RWPE2 (cell line): Measurements from ENCODE around the gene EIF4E1B.

Experiments used
- ATAC-seq: fragments of 200-7000 bp; cut with Tn5 transposase; 3 replicates; pipeline ENCODE4 v1.9.1; 2021; ENCODE audit warnings: low read depth
- DNase-seq: peaks from one replicate; pipeline ENCODE4 v3.0.0-alpha.2; 2020; ENCODE audit warnings: low spot score
- H3K27ac ChIP-seq: fragments of 450-650 bp; 2 replicates; pipeline ENCODE4 v1.5.1; 2017; ENCODE audit warnings: mild to moderate bottlenecking; ENCODE audit not compliant: poor library complexity, severe bottlenecking
- H3K27me3 ChIP-seq: fragments of 250-450 bp; sonication (Bioruptor Pico); 2 replicates; pipeline ENCODE4 v1.5.1; 2021; ENCODE audit warnings: mild to moderate bottlenecking, moderate library complexity; ENCODE audit not compliant: insufficient read depth, poor library complexity, severe bottlenecking
- H3K36me3 ChIP-seq: fragments of 250-450 bp; sonication (Bioruptor Pico); 2 replicates; pipeline ENCODE4 v1.5.1; 2020; ENCODE audit warnings: low read depth, mild to moderate bottlenecking, moderate library complexity
- H3K4me1 ChIP-seq: fragments of 250-450 bp; sonication (Bioruptor Pico); 2 replicates; pipeline ENCODE4 v1.5.1; 2021; ENCODE audit warnings: mild to moderate bottlenecking, moderate library complexity; ENCODE audit not compliant: insufficient read depth, poor library complexity, severe bottlenecking
- H3K4me3 ChIP-seq: fragments of 250-450 bp; sonication (Bioruptor Pico); 2 replicates; pipeline ENCODE4 v1.5.1; 2021; ENCODE audit warnings: mild to moderate bottlenecking, moderate library complexity; ENCODE audit not compliant: severe bottlenecking
- H3K9me3 ChIP-seq: fragments of 250-450 bp; sonication (Bioruptor Pico); 2 replicates; pipeline ENCODE4 v1.5.1; 2021; ENCODE audit warnings: mild to moderate bottlenecking, moderate library complexity; ENCODE audit not compliant: severe bottlenecking
- CTCF ChIP-seq: fragments of 450-650 bp; IDR thresholded peaks from one replicate; pipeline ENCODE4 v1.5.1; 2017; ENCODE audit warnings: mild to moderate bottlenecking, moderate library complexity; ENCODE audit not compliant: poor library complexity, severe bottlenecking

Gene EIF4E1B

GRCh38 chr5:176646707-176647029, 16.2 kb downstream of the EIF4E1B start:
- ATAC-seq = no peak; the same call in 2 of the 3 replicates
- no peak for DNase-seq
- H3K27me3 ChIP-seq = no peaks in the 10 kb centered on the region
- no peaks in the 10 kb centered on the region for H3K9me3 ChIP-seq
- H3K4me3 ChIP-seq = peak overlapping the region; percentile 51
- no peak for TF ChIP-seq CTCF
- no peaks in the 10 kb centered on the region for H3K4me1 ChIP-seq
- no peaks in the 10 kb centered on the region for H3K36me3 ChIP-seq
- no peak overlapping the region for H3K27ac ChIP-seq

GRCh38 chr5:176647030-176647842, 16.8 kb downstream of the EIF4E1B start, which contains the start of gene TSPAN17:
TSPAN17 (plus strand) TSS chr5:176647484; CDS start chr5:176647616, 132 bp downstream.
- Histone ChIP-seq H3K27ac (peak within 1 kb of the TSS; percentile 19), H3K4me1 (no peaks in the 10 kb centered on the region), H3K36me3 (no peaks in the 10 kb centered on the region), H3K27me3 (no peaks in the 10 kb centered on the region), H3K4me3 (peak within 1 kb of the TSS; percentile 51), H3K9me3 (no peaks in the 10 kb centered on the region)
- TF ChIP-seq CTCF = peak; percentile 52
- DNase-seq (peak; percentile 100), ATAC-seq (peak; percentile 90)

GRCh38 chr5:176647843-176648473, 17.5 kb downstream of the EIF4E1B start:
- 0 out of 3 replicates have a peak, but pooled peaks have one; percentile 1 for ATAC-seq
- H3K4me1 ChIP-seq = no peaks in the 10 kb centered on the region
- DNase-seq = no peak
- peak overlapping the region; percentile 51 for H3K4me3 ChIP-seq
- H3K27me3 ChIP-seq = no peaks in the 10 kb centered on the region
- TF ChIP-seq CTCF = no peak
- H3K27ac ChIP-seq = peak overlapping the region; percentile 19
- no peaks in the 10 kb centered on the region for H3K9me3 ChIP-seq
- H3K36me3 ChIP-seq = no peaks in the 10 kb centered on the region

- no peaks in the 10 kb centered on the region for H3K4me1 ChIP-seq
- H3K36me3 ChIP-seq = 0 out of 2 replicates have a peak, but pooled peaks cover 5% of the 10 kb centered on the region
- DNase-seq (no peak), ATAC-seq (no peak)
- H3K9me3 ChIP-seq = no peaks in the 10 kb centered on the region
- H3K27me3 ChIP-seq = no peaks in the 10 kb centered on the region
- H3K27ac ChIP-seq = no peak overlapping the region
- TF ChIP-seq CTCF = no peak
- H3K4me3 ChIP-seq = peak overlapping the region; percentile 51
These were observed 18.2 kb downstream of the EIF4E1B start for GRCh38 chr5:176648474-176649194.
